ENCODE measurements around the gene KCTD21.
"Not testable (repeated sequence)": the region's sequence is repeated elsewhere in the genome, so short reads cannot be mapped to it uniquely, and the experiment has no call there.

The KCTD21 gene

GRCh38 chr11:78175862-78176261, 12.6 kb downstream of the KCTD21 start:
- DNase-seq (ENCODE audit: low read depth in 3 of 3), result not testable (repeated sequence)

DNA sequence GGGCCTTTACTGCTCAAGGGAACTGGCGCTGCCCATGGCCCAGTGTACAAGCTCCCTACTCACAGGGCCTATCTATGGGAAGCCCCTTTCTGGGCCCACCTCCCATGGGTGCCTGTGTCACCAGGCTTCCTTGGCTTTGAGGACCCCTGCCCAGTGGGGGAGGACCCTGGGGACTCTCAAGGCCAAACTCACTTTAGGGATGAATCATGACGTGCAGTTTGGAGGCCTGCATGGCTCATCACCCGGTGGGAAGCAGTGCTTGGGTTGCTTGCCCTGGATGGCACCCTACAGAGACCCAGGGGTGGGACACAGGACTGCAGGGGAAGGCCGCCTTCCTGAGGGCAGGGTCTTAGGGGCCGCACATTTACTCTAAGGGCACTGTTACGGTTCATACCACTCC, 16.5 kb downstream of the KCTD21 start:
- no peak for DNase-seq (ENCODE audit: low read depth in 3 of 3)

DNA sequence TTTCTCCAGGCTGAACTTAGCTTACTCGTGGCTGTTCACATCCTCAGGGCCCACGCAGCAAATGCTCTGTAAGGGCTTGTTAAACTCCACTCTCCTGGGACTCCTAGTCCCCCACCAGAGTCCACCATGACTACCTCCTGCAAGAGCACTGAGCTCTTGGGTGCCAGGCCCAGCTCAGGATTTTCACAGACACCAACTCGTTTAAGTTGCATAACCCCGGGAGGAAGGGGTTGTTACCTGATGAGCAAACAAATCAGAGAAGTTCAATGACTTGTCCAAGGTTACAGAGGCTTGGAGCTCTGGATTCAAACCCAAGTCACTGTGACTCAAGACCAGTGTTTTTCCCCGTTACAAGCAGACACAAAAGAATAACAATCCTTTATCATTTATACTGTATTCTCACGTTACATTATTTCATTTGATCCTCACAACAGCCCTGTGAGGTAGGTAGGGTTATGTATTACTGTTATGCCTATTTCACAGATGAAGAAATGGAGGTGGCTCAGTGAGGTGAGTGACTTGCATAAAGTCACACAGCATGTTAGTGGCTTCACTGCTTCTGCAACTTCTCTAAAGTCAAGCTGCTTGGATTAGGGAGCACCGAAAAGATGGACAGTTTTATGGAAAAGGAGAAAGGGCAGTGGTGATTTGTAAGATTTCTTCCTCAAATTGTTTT, 17.4 kb downstream of the KCTD21 start:
- no peak for DNase-seq (ENCODE audit: low read depth in 3 of 3)

GRCh38 chr11:78170413-78170812, 18.0 kb downstream of the KCTD21 start:
- DNase-seq (ENCODE audit: low read depth in 3 of 3), result no peak

- DNase-seq (ENCODE audit: low read depth in 3 of 3), result no peak
Observed at GRCh38 chr11:78168539-78169477, 19.6 kb downstream of the KCTD21 start.

DNA sequence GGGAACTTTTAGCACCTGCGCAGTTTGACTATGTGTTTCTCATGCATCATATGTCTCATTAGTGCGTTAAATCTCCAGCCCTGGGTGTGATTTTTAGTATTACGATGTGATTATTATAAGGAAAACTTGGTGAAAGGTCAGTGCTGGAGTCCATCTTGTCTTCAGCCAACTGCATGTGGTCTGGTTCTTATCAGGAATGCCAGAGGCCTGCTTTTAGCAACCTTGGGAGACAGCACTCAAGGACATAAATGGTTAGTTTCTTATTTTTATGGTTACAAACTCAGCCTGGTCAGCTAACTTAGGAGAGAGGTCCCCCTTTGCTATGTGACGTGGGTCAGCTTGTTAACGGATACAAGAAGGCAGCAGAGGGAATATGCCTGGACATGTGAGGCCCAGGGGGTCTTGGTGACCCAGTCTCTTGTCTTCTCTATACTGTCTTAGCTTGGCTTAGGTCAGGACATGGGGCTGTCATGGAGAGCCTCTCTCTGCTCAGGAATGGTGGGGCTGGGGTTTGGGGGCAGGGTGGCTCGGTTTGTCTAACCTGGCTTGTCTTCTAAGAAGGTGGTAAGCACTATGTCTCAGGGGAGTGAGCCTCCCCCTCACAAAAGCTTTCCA, 21.5 kb downstream of the KCTD21 start:
- DNase-seq (ENCODE audit: low read depth in 3 of 3), result no peak

DNA sequence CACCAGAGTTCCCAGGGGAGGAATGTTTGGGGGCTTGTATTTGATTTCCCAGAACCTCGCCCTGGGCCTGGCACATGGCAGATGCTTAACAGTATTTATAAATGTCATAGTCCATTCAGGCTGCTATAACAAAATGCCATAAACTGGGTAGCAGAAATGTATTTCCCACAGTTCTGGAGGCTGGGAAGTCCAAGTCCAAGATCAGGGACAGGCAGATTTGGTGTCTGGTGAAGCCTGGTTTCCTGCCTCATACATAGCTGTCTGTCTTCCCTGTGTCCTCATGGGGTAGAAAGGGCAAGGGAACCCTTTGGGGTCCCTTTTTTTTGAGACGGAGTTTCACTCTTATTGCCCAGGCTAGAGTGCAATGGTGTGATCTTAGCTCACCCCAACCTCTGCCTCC, 24.0 kb downstream of the KCTD21 start:
- DNase-seq (ENCODE audit: low read depth in 3 of 3), result no peak

GRCh38 chr11:78163828-78164227, 24.6 kb downstream of the KCTD21 start:
- no peak for DNase-seq (ENCODE audit: low read depth in 3 of 3)

DNA sequence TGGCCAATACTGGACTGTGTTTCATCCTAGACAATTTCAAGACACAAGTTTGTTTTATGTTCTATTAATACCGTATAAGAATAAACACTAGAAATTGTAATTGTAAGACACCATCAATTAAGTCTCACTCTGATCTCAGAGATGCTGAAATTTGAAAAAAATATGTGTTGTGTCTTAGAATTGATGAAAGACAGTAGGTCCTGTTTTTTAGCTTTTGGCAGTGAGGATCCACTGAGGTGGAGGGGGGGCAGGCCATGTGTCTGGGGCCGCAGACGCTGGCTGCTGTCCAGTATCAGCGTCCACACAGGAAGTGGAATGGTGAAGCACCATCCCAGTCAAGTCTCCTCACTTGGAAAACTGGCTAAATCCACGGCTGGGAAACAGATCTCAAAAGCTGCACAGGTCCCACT, 26.5 kb downstream of the KCTD21 start:
- no peak for DNase-seq (ENCODE audit: low read depth in 3 of 3)

DNA sequence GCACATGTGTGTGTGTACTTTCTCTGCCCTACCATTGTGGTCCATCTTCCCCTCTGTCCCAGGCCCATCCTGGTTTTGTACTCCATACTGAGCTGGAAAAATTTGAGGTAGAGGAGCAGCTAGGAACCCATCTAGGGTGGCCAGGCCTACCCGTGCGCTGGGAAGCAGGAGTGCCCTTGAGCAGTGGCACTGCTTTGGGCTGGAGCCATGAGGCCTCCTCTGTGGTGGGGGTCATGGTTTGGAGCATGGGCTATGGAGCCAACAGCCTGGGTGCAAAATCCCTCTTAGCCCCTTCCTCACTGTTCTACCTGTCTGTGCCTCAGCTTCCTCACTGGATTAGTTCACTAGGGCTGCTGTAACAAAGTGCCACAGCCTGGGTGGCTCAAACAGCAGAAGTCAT, 27.1 kb downstream of the KCTD21 start:
- DNase-seq (ENCODE audit: low read depth in 3 of 3), result no peak

DNA sequence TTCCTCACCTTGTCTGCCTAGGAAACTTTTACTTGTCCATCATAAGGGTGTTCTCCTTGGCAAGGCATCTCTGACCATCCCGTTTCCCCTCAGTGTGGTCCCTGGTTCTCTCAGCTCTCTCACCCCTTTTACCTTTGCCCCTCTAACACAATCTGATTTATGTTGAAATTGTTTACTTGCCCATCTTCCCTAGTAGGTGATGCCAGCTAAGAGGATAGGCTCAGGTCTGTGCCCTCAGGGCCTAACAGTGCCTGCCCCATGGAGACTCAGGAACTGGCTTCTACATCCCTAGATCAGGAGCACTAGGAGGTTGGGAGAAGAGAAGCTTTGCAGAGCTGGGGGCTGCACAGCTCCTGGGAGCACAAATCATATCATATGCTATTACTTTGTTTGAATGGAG, 27.9 kb downstream of the KCTD21 start:
- DNase-seq (ENCODE audit: low read depth in 3 of 3), result no peak

- DNase-seq (ENCODE audit: low read depth in 3 of 3), result no peak
Observed at GRCh38 chr11:78158987-78159652, 29.3 kb downstream of the KCTD21 start.

DNA sequence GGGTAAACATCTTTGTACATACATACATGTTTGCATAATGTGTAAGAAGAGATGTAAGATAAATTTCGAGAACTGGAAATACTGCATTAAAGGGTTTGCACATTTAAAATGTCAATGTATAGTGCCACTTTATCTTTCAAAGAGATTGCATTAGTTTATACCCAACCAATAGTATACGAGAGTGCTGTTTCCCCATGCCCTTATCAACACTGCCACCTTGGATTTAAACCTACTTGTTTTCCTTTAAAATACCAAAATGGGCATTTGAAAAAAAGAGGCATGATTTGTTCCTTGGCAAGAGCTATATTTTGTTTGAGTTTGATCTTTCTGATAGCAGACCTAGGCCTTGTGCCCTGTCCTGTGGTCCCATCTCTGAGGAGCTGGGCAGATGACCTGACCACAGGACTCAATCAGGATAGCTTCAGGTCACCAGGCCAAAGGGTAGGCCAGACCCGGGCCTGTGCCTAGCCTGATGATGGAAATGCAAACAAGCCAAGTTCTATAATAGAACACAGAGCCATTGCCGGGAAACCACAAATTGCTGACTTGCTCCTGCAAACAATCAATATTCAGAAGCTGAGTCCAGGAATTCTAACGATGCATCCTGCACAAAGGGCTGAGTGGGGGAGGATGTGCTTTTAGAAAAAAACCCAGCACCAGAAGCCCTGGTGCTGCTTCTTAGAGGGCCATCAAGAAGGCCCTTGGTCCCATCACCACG, 32.1 kb downstream of the KCTD21 start:
- DNase-seq (ENCODE audit: low read depth in 3 of 3), result no peak

- no peak for DNase-seq (ENCODE audit: low read depth in 3 of 3)
Observed at GRCh38 chr11:78151804-78152203, 36.6 kb downstream of the KCTD21 start.

DNA sequence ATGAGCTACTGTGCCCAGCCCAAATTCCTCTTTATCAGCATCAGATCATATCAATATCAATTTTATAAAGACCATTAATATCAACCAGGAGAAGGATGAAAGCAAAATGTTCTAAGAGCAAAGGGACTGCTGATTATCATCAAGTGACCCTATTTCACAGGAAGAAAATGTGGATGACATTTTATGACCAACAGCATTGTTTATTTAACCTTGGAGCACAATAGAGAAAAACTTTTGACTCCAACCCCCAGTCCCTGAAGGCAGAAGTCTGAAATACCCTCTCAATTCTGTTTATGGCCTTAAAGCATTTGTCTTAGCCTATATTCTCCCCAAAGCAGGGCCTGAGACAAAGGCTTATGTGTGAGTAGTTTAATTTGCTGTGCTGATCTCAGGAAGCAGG, 37.7 kb downstream of the KCTD21 start:
- DNase-seq (ENCODE audit: low read depth in 3 of 3), result no peak

GRCh38 chr11:78150346-78150745, 38.1 kb downstream of the KCTD21 start:
- DNase-seq (ENCODE audit: low read depth in 3 of 3), result no peak

DNA sequence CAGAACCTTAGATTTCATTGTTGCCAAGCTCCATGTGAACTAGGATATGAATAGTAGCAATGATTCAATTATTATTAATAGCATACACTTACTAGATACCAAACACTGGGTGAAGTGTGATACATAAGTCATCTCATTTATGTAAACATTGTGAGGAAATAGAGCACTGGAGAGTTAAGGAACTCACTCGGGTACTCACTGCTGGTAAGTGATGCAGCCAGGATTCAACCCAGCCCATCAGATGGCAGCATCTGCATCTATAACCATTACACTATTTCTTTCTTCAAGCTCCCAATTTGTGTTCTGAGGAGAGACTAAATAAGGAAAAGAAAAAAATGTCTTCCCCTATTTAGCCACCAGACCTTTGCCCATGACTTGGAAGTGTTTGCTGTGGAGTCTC, 38.8 kb downstream of the KCTD21 start:
- DNase-seq (ENCODE audit: low read depth in 3 of 3), result no peak

DNA sequence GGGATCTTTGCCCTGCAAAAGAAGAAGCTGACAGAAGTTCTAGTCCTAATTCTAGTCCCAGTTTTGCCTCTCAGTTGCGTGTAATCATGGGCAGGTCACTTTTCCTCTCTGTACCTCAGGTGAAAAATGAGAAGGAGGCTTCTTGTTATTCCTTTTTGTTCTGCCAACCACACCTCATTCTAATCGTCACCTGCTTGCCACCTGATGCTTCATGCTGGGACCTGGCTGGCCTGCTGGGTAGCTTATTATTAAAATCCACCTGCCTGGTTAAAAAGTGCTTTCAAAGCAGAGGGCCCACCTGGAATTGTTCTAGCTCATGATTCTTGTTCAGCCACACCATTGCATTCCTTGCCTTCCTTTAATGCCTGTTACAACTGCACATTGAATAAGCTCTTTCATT, 40.6 kb downstream of the KCTD21 start:
- no peak for DNase-seq (ENCODE audit: low read depth in 3 of 3)

DNA sequence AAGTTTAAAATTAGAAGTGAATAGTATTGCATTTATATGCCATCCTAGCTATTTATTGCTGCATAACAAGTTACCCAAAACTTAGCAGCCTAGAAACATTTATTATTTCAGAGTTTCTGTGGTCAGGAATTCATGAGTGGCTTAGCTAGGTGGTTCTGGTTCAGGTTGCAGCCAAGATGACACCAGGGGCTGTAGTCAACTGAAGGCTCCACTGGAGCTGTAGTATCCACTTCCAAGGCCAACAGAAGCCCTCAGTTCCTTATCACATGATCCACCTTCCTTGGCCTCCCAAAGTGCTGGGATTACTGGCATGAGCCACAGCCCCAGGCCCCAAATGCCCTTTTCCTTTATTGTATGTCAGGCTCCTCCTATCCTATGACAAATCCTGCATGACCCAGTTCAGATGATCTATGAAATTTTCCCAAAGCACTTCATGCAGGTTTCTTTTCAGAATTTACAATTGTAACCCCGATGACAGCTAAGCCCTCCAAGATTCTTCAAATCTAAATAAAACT, 42.9 kb downstream of the KCTD21 start:
- DNase-seq (ENCODE audit: low read depth in 3 of 3), result no peak

DNA sequence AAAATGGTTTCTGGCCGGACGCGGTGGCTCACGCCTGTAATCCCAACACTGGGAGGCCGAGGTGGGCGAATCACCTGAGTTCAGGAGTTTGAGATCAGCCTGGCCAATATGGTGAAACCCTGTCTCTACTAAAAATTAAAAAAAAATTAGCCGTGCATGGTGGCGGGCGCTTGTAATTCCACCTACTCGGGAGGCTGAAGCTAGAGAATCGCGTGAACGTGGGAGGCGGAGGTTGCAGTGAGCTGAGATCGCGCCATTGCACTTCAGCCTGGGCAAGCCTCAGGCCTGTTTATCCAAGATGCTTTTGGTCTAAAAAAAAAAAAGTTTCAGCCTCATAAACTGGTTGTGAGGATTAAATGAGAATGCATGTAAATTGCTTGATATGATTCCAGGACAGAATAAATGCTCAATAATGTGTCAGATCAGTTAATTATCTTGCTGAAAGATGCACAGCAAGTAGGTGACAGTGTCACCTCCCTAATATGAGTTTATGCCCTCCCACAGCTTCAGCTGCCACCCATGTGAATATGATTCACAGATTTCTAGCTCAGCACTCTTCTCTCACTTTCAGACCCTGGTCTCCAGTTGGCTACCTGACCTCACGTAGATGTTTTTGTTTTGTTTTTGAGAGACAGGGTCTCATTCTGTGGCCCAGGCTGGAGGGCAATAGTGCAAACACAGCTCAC, 47.9 kb downstream of the KCTD21 start:
- DNase-seq (ENCODE audit: low read depth in 3 of 3), result no peak
